Right lobe of liver (tissue), 6 donors: ENCODE data around the gene CD276. TPM values are rescaled to one million over a fixed set of nuclear protein-coding genes. Genes with fewer than 3 reads are reported as not detected.

Source experiments
- ATAC-seq, 4 donors: fragments of 200-7000 bp; cut with Tn5 transposase; one replicate each; pipeline ENCODE4 v1.9.1; 2020; ENCODE audit warnings: mild to moderate bottlenecking in 4 of 4, moderate library complexity in 4 of 4
- DNase-seq, 3 donors: peaks; one replicate each; pipeline ENCODE4 v3.0.0-alpha.2; 2020
- H3K27ac ChIP-seq, 3 donors: fragments of 200-600 bp; one replicate each; pipeline ENCODE4 v1.8.0; 2022
- H3K27me3 ChIP-seq, 2 donors: fragments of 200-600 bp; one replicate each; pipeline ENCODE4 v1.8.0; 2022
- H3K36me3 ChIP-seq, 4 donors: fragments of 200-600 bp; sonication (generic) in 1 of 4; one replicate each; pipeline versions ENCODE4 v1.5.1 to v1.8.0; 2017 to 2022; ENCODE audit warnings: control low read depth in 1 of 4
- H3K4me1 ChIP-seq, 4 donors: fragments of 200-600 bp; sonication (generic) in 1 of 4; one replicate each; pipeline versions ENCODE4 v1.5.1 to v1.8.0; 2017 to 2022; ENCODE audit warnings: control low read depth in 1 of 4
- H3K4me3 ChIP-seq, 3 donors: fragments of 200-600 bp; one replicate each; pipeline ENCODE4 v1.8.0; 2022
- H3K9me3 ChIP-seq, 4 donors: fragments of 200-600 bp; sonication (generic) in 1 of 4; one replicate each; pipeline versions ENCODE4 v1.5.1 to v1.8.0; 2017 to 2022; ENCODE audit warnings: control low read depth in 1 of 4
- CTCF ChIP-seq, 4 donors: fragments of 200-600 bp in 3 of 4; fragments of 450-650 bp in 1 of 4; IDR thresholded peaks; one replicate each; pipeline versions ENCODE4 v1.5.1 to v1.8.0; 2016 to 2022; ENCODE audit warnings: antibody characterized with exemption in 4 of 4, mild to moderate bottlenecking in 2 of 4
- POLR2A ChIP-seq: fragments of 450-650 bp; IDR thresholded peaks from one replicate; pipeline ENCODE4 v1.6.1; 2017; ENCODE audit warnings: antibody characterized with exemption, mild to moderate bottlenecking
- WGBS: methylation state at CpG from one replicate; pipeline ENCODE4 v1.1.6; 2018; ENCODE audit warnings: low coverage, low lambda C conversion rate; ENCODE audit not compliant: insufficient coverage; ENCODE audit errors: missing lambda C conversion rate; 5-methylcytosine and 5-hydroxymethylcytosine counted together
- intact Hi-C, 2 donors: fragments of 100-400 bp; cut with DNase I; formaldehyde crosslinking; loops; one replicate each; pipeline versions ENCODE4 v1.11.2 to v1.14.1; 2022
- total RNA-seq, 6 experiments: library from RNA; depleted of rRNA in 2 of 6; stranded (reverse); fragments of >200 nt in 2 of 6; fragmentation: NEBNext Ultra II Directional in 3 of 6; extraction: Animal tissue kit (Norgen Biotek cat#: 25700) in 3 of 6; gene quantifications; one replicate each; pipeline versions ENCODE4 v1.1.0 to v1.2.4, GENCODE V29; 2016 to 2023
- donor health status: DM: no; HTN: yes; CAD: no.
- donor health status: DM: no; HTN: no; CAD: no.
- donor health status: DM: no; HTN: no; CAD: no.
- donor health status: DM: no; HTN: yes; CAD: no.
- donor health status: DM: no; HTN: yes; CAD: no.

The CD276 gene
- total RNA-seq, 6 experiments from 2014 or later, result 18.8 to 56.5 (median 23.8) TPM

DNA sequence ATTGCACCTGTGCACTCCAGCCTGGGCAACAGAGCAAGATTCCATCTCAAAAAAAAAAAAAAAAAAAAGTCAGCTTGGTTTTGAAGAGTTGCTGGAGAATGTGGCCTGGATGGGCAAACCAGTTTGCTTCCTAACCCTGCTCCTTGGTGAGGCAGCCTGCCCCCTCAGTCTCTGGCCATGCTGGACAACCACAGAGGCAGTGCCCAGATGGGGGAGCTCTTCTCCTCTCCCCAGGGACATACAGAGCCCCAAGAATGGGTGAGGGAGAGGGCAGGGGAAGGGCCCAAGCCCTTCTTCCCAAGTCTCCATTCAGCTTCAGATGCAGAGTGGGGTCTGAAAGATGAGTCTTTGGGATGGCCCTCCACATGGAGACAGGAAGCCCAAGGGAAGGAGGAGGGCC is 27.9 kb downstream of the CD276 start:
- Histone ChIP-seq H3K27me3 (no peaks in the 10 kb centered on the region), H3K9me3 (no peaks in the 10 kb centered on the region), H3K27ac (no peak overlapping the region), H3K36me3 (peaks cover 0 to 16% (median 6%) of the 10 kb centered on the region in 4 donors), H3K4me3 (no peak overlapping the region), H3K4me1 (no peaks in the 10 kb centered on the region)
- ATAC-seq (no peak), DNase-seq (no peak)
- TF ChIP-seq CTCF (IDR thresholded peaks at IDR 0.05), result no peak
- no peak for TF ChIP-seq POLR2A
- intact Hi-C loops, result no loop called here

- TF ChIP-seq CTCF (IDR thresholded peaks at IDR 0.05), result no peak
- TF ChIP-seq POLR2A, result no peak
- intact Hi-C loops, result no loop called here
- Histone ChIP-seq H3K4me3 (no peak overlapping the region), H3K36me3 (peaks cover 0 to 11% (median 6%) of the 10 kb centered on the region in 4 donors), H3K27me3 (no peaks in the 10 kb centered on the region), H3K9me3 (no peaks in the 10 kb centered on the region), H3K4me1 (no peaks in the 10 kb centered on the region), H3K27ac (no peak overlapping the region)
- DNase-seq, result no peak
- ATAC-seq, result peak in 3 of 4 donors; percentile 34 to 70 (median 52)
- 89% methylated on average over 4 of the region's 5 CpGs for WGBS
Measured at GRCh38 chr15:73714695-73715301, 30.6 kb downstream of the CD276 start.

DNA sequence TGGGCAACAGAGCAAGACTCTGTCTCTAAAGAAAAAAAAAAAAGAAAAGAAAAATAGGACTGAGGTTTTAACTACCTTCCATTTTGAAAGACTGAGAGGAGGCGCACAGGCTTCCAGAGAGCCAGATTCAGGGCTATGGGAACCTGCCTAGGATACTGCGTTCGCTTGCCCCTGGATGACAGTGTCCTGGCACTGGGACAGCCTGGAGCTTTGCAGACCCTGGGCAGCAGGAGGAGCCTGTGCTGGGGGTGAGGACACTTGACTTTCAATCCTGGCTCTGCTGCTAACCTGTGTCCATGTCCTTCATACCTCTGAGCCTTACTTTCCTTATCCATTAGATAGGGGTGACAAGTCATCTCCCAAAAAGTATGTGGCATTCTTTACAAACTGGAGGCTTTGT is 31.2 kb downstream of the CD276 start:
- Histone ChIP-seq H3K4me3 (no peak overlapping the region), H3K27ac (no peak overlapping the region), H3K4me1 (no peaks in the 10 kb centered on the region), H3K9me3 (no peaks in the 10 kb centered on the region), H3K36me3 (peaks cover 0 to 11% (median 3%) of the 10 kb centered on the region in 4 donors), H3K27me3 (no peaks in the 10 kb centered on the region)
- TF ChIP-seq POLR2A (no peak), CTCF (IDR thresholded peaks at IDR 0.05) (no peak)
- 92% methylated on average over 3 of the region's 3 CpGs for WGBS
- intact Hi-C loops, result no loop called here
- peak in 1 of 4 donors; percentile 24 for ATAC-seq
- no peak for DNase-seq

DNA sequence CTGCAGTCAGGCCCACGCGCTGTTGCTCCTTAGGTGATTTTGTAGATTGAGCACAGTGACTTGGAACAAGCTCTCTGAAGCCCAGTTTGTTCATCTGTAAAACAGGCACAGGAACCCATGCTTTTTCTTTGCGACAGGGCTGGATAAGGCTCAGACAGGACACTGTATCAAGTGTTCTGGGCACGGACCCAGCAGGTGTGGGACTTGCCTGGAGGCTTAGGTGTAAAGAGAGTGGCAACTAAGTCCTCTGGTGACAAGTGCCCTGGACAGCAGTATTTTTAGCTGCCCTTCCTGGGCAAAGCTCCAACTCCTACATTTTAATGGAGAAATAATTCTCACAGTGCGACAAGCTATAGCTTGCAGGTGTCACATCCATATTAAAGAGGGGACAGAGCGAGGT is 32.2 kb downstream of the CD276 start:
- 77% methylated on average over 5 of the region's 6 CpGs for WGBS
- Histone ChIP-seq H3K4me1 (no peaks in the 10 kb centered on the region), H3K36me3 (peaks cover 0 to 11% (median 3%) of the 10 kb centered on the region in 4 donors), H3K4me3 (no peak overlapping the region), H3K9me3 (no peaks in the 10 kb centered on the region), H3K27me3 (no peaks in the 10 kb centered on the region), H3K27ac (no peak overlapping the region)
- TF ChIP-seq POLR2A (no peak), CTCF (IDR thresholded peaks at IDR 0.05) (no peak)
- ATAC-seq (peak in 1 of 4 donors; percentile 57), DNase-seq (peak in 1 of 3 donors; percentile 50)
- intact Hi-C loops, result no loop called here

DNA sequence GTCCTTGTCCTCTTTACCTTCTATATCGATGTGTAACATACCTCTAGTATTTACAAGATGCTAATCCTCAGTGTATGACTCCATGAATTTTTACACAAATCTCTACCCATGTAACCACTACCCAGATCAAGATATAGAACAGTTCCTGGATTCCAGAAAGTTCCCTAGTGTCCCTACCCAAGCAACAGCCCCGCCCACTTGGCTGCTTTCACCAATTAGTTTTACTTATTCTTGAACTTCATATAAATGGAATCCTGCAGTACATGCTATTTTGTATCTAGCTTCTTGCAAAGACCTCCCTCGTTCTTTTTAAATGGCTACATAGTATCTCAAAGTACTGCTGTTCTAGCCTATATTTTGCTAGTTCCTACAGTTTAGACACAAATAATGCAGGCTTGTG is 33.0 kb downstream of the CD276 start:
- Histone ChIP-seq H3K27me3 (no peaks in the 10 kb centered on the region), H3K4me1 (no peaks in the 10 kb centered on the region), H3K27ac (no peak overlapping the region), H3K9me3 (no peaks in the 10 kb centered on the region), H3K4me3 (no peak overlapping the region), H3K36me3 (peaks cover 0 to 11% (median 3%) of the 10 kb centered on the region in 4 donors)
- ATAC-seq, result no peak
- no peak for DNase-seq
- intact Hi-C loops, result no loop called here
- 72% methylated on average over 3 of the region's 3 CpGs for WGBS
- TF ChIP-seq CTCF (IDR thresholded peaks at IDR 0.05) (no peak), POLR2A (no peak)
